Activated effector memory CD4-positive, alpha-beta T cell treated with anti-CD3 and anti-CD28 coated beads, Interleukin-2, amount 50 U/mL, for 16 hours (primary cell): ENCODE results near the gene SIPA1.
"Not testable (repeated sequence)": the region's sequence is repeated elsewhere in the genome, so short reads cannot be mapped to it uniquely, and the experiment has no call there.

Experiments used
- DNase-seq: peaks from one replicate; pipeline ENCODE4 v3.0.0-alpha.2; 2020

Gene SIPA1

DNA sequence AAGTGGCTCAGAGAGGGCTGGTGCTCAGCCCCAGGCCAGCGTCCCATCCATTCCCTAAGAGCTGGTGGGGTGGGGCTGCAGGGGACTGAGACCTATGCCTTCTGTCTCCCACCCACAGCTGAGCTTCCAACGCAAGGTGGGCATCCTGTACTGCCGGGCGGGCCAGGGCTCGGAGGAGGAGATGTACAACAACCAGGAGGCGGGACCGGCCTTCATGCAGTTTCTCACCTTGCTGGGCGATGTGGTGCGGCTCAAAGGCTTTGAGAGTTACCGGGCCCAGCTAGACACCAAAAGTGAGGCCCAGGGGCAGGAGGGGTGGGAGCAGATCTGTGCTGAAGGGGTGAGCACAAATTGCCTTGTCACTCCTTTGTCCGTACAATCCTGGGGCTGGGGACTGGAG is 6.9 kb downstream of the SIPA1 start:
- DNase-seq: no peak

DNA sequence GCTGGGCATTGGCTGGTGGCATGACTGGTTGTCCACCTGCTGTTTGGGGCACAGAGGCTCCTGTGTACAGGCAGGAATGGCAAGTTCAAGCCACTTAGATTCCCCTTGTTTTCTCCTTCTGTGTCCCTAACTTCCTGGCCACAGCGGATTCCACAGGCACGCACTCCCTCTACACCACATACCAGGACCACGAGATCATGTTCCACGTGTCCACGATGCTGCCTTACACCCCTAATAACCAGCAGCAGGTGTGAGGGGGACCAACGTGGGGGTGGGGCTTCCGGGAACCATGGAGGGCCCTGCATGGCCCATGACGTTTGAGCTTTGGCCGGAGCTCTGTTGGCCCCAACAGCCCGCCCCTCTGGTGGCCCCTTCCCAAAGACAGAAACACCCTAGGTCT is 7.8 kb downstream of the SIPA1 start:
- no peak for DNase-seq

DNA sequence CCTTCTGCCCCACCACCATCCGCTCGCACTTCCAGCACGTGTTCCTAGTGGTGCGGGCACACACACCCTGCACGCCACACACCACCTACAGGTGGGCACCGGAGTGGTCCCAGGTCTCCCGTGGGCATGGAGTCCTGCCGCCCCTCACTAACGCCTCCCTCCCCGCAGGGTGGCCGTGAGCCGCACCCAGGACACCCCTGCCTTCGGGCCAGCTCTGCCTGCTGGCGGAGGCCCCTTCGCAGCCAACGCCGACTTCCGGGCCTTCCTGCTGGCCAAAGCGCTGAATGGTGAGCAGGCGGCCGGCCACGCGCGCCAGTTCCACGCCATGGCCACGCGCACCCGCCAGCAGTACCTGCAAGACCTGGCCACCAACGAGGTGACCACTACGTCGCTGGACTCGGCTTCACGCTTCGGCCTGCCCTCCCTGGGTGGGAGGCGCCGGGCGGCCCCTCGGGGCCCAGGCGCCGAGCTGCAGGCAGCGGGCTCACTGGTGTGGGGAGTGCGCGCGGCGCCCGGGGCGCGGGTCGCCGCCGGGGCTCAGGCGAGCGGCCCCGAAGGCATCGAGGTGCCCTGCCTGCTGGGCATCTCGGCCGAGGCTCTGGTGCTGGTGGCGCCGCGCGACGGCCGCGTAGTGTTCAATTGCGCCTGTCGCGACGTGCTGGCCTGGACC is 8.5 kb downstream of the SIPA1 start:
- no peak for DNase-seq

- no peak for DNase-seq
These were observed 9.2 kb downstream of the SIPA1 start for GRCh38 chr11:65646958-65647701.

GRCh38 chr11:65648997-65649493 is 11.1 kb downstream of the SIPA1 start:
- no peak for DNase-seq

- DNase-seq: peak; percentile 60
These were observed 12.0 kb downstream of the SIPA1 start for GRCh38 chr11:65649656-65650546.

DNA sequence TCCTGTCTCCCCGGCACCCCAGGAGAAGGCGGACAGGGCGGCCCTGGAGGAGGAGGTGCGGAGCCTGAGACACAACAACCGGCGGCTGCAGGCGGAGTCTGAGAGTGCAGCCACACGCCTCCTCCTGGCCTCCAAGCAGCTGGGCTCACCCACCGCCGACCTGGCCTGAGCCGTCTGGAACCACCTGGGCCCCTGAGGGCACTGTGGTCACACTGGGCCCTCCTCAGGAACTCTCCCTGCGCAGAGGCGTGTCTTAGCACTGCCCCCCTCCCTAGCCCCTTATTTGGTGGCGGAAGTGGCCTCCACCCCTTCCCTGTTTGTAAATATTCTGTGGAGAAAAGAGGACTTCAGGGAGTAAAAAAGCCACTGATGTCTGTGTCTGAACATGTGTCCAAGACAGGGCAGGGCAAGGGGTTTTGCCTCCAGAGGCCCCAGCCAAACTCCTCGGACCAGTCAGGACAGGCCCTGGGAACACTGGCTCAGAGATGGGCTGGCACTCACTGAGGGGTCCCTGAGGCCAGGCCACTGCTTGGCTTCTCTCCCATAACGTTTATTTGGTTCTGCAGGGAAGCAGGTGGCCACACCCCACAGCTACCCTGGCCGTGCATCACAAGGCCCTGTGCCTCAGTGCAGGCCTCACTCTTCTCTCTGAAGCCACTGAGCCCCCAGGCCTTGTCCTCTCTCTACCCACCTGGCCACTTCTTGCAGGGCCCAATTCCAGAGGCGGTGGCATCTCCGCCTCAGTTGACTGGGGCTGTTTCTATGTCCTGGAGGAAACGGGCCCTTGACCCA is 12.8 kb downstream of the SIPA1 start:
- DNase-seq: peak; percentile 64

GRCh38 chr11:65651339-65651588 is 13.4 kb downstream of the SIPA1 start:
- DNase-seq: peak; percentile 61

- peak; percentile 64 for DNase-seq
These were observed 13.9 kb downstream of the SIPA1 start for GRCh38 chr11:65651589-65652510.

GRCh38 chr11:65652511-65653228 is 14.8 kb downstream of the SIPA1 start:
- DNase-seq: peak; percentile 99

GRCh38 chr11:65653229-65654225 is 15.6 kb downstream of the SIPA1 start:
- no peak for DNase-seq

GRCh38 chr11:65654375-65655349 is 16.8 kb downstream of the SIPA1 start:
- peak; percentile 63 for DNase-seq

DNA sequence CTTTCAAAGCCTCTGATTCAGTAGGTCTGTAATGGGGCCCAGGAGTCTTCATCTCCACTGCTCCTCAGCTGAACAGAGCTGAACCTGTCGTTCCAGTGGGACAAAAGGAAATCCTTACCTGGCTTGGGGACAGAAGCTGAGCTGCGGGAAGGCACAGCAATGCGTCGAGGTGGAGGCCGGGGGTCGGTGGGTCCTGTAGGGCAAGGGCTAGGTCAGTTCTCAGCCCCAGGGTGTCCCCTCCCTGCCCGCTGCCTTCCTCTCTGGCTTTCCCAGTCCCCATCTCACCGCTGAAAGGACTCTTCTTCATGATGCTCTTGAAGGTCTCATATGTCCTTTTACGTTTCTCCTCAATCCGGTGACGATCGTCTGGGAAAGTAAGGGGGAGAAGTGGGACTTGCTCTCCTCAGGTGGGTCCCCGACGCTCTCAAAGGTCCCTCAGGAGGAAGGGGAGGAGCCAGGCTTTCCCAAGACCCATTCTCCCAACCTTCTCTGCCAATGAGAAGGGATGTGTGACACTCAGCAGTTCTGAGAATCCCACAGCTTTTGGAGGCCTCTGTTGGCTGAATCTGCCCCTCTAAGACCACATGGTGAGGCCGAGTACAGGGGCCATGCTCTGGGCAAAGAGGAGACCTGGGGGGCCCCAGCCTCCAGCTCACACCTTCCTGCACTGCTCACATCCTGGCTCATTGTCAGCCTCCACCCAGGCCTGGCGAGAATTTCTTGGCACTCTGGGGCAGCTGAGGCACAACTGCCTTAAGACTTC is 17.9 kb downstream of the SIPA1 start:
- DNase-seq: no peak

DNA sequence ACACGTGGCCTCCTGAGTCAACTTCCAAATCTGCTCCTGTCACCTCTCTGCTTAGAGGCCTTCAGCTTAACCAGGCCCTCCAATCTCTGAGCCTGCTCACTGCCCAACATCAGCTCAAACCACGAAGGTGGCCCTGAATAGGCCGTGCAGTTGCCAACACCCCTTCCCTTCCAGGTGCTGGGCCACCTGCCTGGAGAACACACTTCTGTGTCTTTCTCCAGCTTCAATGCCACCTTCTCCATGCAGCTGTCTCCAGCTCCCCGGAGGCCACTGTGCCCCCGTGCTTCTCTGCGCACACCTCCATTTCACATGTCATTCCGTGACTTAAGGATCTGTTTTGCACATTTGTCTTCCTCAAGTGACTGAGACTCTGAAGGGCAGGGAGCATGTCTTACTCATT is 19.5 kb downstream of the SIPA1 start:
- no peak for DNase-seq

DNA sequence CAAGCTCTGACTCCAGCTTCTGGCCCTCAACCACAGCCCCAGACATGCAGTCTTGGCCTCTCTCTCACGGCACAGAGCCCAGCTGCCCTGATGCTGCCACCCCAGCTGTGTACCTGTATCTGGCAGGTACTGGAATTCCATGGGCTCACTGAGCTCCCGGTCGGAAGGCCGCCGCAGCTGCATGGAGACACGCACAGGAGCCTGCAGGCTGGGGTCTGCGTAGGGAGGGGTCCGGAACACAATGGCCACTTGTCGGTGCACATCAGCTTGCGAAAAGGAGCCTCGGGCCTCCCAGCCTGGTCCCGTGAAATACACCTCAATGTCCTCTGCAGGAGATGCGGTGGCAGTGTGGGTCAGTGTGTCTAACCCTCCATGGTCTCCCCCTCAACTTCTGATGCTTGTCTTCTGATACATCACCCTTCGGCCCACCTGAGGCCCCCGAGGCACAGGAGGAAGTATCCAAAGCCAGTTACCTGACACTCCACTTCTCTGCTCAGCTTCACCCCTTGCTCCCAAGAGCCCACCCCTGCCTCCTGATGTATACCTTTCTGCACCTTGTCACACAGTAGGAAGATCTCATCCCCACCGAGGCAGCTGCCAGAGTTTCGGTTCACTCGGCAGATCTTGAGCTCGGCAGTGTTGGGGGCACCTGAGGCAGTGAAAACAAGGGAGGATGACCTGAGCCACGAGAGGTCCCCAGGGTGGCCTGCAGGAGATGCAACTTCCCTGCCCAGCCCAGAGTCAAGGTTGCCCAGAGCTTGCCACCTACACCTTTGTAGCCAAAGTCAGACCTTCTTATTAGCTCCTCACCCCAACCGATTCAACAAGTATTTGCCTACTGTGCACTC is 20.5 kb downstream of the SIPA1 start:
- DNase-seq: no peak

GRCh38 chr11:65660038-65660437 is 22.1 kb downstream of the SIPA1 start:
- no peak for DNase-seq

DNA sequence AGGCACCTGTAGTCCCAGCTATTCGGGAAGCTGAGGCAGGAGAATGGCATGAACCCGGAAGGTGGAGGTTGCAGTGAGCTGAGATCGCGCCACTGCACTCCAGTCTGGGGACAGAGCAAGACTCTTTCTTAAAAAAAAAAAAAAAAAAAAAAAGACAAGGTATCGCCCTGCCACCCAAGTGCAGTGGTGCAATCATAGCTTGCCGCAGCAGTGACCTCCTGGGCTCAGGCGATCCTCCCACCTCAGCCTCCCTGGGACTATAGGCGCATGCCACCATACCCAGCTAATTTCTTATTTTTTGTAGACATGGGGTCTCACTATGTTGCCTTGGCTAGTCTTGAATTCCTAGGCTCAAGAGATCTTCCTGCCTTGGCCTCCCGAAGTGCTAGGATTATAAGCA is 23.0 kb downstream of the SIPA1 start:
- DNase-seq: not testable (repeated sequence)
